OCI-LY7 (cell line): ENCODE measurements around the gene HMGA1. TPM values are rescaled to one million over a fixed set of nuclear protein-coding genes. Genes with fewer than 3 reads are reported as not detected.

Source experiments
- BruUV-seq: library from RNA; stranded (reverse); fragments of 400-500 nt; replicated peaks from 2 replicates; lab custom pipeline; 2021; lab: Mats Ljungman, UMichigan
- CTCF ChIA-PET: fragments of 300-600 bp; sonication (Branson Sonifier 250); formaldehyde crosslinking; loops from one replicate; lab custom pipeline; 2022; ENCODE audit warnings: antibody characterized with exemption; ENCODE audit not compliant: unreplicated experiment; lab: Charles Lee
- POLR2A ChIA-PET: fragments of 300-600 bp; sonication (Branson Sonifier 250); formaldehyde crosslinking; loops from one replicate; lab custom pipeline; 2022; ENCODE audit warnings: antibody characterized with exemption; lab: Charles Lee
- DNase-seq: peaks from one replicate; pipeline ENCODE4 v3.0.0-alpha.2; 2015; ENCODE audit warnings: low spot score
- H2AFZ ChIP-seq: fragments of 200-600 bp; sonication (generic), shearing (Covaris generic); 2 replicates; pipeline ENCODE4 v1.6.1; 2014; ENCODE audit warnings: mild to moderate bottlenecking, antibody characterized with exemption, low read length, moderate library complexity
- H3K27ac ChIP-seq: fragments of 200-600 bp; sonication (generic); 2 replicates; pipeline ENCODE4 v1.5.1; 2014; ENCODE audit warnings: mixed run types, low read depth, mild to moderate bottlenecking, moderate library complexity, low read length, inconsistent platforms; ENCODE audit not compliant: poor library complexity, severe bottlenecking
- H3K36me3 ChIP-seq: fragments of 200-600 bp; sonication (generic); 2 replicates; pipeline ENCODE4 v1.6.1; 2014; ENCODE audit warnings: mild to moderate bottlenecking, antibody characterized with exemption, low read length, moderate library complexity, mixed read lengths; ENCODE audit not compliant: insufficient read depth
- H3K4me1 ChIP-seq: fragments of 200-600 bp; sonication (generic); 2 replicates; pipeline ENCODE4 v1.5.1; 2014; ENCODE audit warnings: mild to moderate bottlenecking, low read length; ENCODE audit not compliant: insufficient read depth, poor library complexity, severe bottlenecking
- H3K4me2 ChIP-seq: fragments of 200-600 bp; sonication (generic); 2 replicates; pipeline ENCODE4 v1.6.1; 2014; ENCODE audit warnings: mild to moderate bottlenecking, low read length
- H3K4me3 ChIP-seq: fragments of 200-600 bp; sonication (generic); 2 replicates; pipeline ENCODE4 v1.5.1; 2014; ENCODE audit warnings: mild to moderate bottlenecking, low read depth, low read length; ENCODE audit not compliant: poor library complexity, severe bottlenecking
- H3K79me2 ChIP-seq: fragments of 200-600 bp; sonication (generic); 2 replicates; pipeline ENCODE4 v1.6.1; 2016; ENCODE audit warnings: low read depth, mild to moderate bottlenecking, low read length, moderate library complexity, mixed read lengths; ENCODE audit not compliant: insufficient read depth
- H3K9me2 ChIP-seq: fragments of 200-600 bp; sonication (generic); 2 replicates; pipeline ENCODE4 v1.6.1; 2016; ENCODE audit warnings: mild to moderate bottlenecking, low read length, mixed read lengths; ENCODE audit not compliant: insufficient read depth
- H3K9me3 ChIP-seq: fragments of 200-600 bp; sonication (generic); 2 replicates; pipeline ENCODE4 v1.6.1; 2014; ENCODE audit warnings: mild to moderate bottlenecking, mixed run types, low read length, mixed read lengths
- H4K20me1 ChIP-seq: fragments of 200-600 bp; sonication (generic); 2 replicates; pipeline ENCODE4 v1.6.1; 2014; ENCODE audit warnings: mild to moderate bottlenecking, antibody characterized with exemption, low read length, moderate library complexity, mixed read lengths; ENCODE audit not compliant: insufficient read depth
- EZH2phosphoT487 ChIP-seq: fragments of 200-600 bp; sonication (generic); IDR thresholded peaks from 2 replicates; pipeline ENCODE4 v1.6.1; 2018; ENCODE audit warnings: low read depth, borderline replicate concordance, mild to moderate bottlenecking, mixed run types, antibody characterized with exemption, low read length, moderate library complexity, mixed read lengths
- intact Hi-C: fragments of 100-400 bp; cut with micrococcal nuclease; formaldehyde crosslinking; loops from one replicate; pipeline ENCODE4 v1.10.0; 2022; ENCODE audit not compliant: unreplicated experiment
- total RNA-seq, 2 experiments: library from RNA; depleted of rRNA in 1 of 2; stranded (reverse); fragments of >200 nt in 1 of 2; shearing (Covaris generic) in 1 of 2; gene quantifications; 2 replicates each; pipeline ENCODE4 v1.2.3, GENCODE V29; 2014 to 2022
- TF ChIP-seq, protein P1 (sequence below): fragments of 200-600 bp; sonication (generic); conservative IDR thresholded peaks from 2 replicates; pipeline ENCODE4 v1.5.1; 2014; ENCODE audit warnings: mild to moderate bottlenecking, antibody characterized with exemption, low read length, moderate library complexity, mixed read lengths

HMGA1 gene
- total RNA-seq, 2 experiments from 2014 or later: 435 to 764 TPM

DNA sequence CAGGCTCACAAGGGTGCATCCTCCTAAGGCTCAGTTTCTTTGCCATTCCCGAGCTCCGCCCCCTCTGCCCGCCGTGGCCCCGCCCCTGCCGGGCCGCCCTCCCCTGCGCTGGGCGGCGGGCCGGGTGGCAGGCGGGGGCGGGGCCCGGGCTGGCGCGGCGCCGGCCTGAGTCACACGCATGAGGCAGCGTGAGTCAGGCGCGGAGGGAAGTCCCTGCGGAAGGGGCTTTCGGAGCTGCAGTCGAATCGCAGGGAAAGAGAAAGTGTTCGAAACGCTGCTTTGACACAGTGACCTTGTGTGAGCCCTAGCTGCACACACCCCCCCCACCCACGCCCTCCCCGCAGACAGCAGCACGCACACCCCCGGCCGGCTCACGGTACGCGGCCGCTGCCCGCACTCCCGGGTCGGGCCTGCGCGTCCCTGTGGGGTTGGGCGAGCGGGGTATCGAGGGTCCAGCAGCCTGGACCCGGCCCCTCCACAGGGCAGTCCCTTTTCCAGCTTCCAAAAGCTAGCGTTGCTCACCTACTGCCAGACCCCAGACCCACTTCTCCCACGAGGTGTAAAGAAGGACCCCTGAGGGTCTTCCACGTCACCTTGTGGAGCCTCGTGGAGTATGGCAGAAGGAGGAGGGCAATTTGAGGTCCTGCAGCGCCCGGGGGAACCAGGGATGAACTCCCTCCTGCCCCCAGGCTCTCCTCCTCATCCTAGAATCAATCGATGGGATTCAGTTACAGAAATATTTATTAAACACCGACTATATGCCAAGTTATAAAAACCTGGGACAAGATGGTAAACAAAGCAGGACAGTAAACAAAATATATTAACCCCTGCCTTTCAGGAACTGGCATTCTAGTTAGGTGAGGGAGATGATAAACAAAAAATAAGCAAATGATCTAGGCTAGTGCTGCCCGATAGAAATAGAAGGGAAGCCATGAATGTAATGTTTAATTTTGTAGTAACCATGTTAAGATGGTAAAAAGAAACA is 12.4 kb upstream of the HMGA1 start:
- DNase-seq: peak; percentile 91
- no peak for TF ChIP-seq EZH2phosphoT487
- TF ChIP-seq, protein P1, sequence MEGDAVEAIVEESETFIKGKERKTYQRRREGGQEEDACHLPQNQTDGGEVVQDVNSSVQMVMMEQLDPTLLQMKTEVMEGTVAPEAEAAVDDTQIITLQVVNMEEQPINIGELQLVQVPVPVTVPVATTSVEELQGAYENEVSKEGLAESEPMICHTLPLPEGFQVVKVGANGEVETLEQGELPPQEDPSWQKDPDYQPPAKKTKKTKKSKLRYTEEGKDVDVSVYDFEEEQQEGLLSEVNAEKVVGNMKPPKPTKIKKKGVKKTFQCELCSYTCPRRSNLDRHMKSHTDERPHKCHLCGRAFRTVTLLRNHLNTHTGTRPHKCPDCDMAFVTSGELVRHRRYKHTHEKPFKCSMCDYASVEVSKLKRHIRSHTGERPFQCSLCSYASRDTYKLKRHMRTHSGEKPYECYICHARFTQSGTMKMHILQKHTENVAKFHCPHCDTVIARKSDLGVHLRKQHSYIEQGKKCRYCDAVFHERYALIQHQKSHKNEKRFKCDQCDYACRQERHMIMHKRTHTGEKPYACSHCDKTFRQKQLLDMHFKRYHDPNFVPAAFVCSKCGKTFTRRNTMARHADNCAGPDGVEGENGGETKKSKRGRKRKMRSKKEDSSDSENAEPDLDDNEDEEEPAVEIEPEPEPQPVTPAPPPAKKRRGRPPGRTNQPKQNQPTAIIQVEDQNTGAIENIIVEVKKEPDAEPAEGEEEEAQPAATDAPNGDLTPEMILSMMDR: no peak
- Histone ChIP-seq H2AFZ (peak overlapping the region; percentile 83), H3K27ac (peak overlapping the region; percentile 56), H3K36me3 (no peaks in the 10 kb centered on the region), H3K79me2 (no peaks in the 10 kb centered on the region), H3K9me2 (no peaks in the 10 kb centered on the region), H4K20me1 (no peaks in the 10 kb centered on the region), H3K9me3 (no peaks in the 10 kb centered on the region), H3K4me3 (peak overlapping the region; percentile 69), H3K4me1 (peaks cover 37% of the 10 kb centered on the region), H3K4me2 (peak overlapping the region; percentile 84)
- POLR2A ChIA-PET: interaction anchor here (0.6 to 1.7 kb wide), 4 partner anchors 9 to 674 kb away, joined by 3 to 11 read pairs (median 4); partner anchors contain the start of gene HMGA1
- BruUV-seq: TSS peak; percentile 82
- CTCF ChIA-PET: interaction anchor here (0.6 to 0.7 kb wide), 2 partner anchors 13 to 60 kb away, joined by 3 to 5 read pairs; partner anchors contain the start of gene HMGA1
- intact Hi-C loops: no loop called here

DNA sequence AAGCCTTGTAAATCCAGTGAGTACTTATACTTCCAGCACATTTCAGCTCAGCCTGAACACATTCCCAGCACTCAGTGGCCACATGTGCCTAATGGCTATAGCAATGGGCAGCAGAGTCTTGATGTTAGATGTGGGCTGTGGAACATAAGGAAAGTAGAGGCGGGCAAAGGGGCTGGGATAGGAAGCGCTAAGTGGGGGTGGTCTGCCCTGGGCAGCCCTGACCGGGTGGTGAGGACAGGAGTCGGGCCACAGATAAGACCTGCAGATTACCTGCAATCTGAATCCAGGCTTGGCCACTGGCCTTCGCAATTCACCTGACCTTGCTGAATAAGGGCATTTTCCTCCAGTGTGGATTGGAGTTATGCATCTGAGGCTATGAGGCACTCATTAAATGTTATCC is 11.1 kb upstream of the HMGA1 start:
- CTCF ChIA-PET: no interaction called here
- Histone ChIP-seq H4K20me1 (no peaks in the 10 kb centered on the region), H3K27ac (no peak overlapping the region), H2AFZ (no peak overlapping the region), H3K79me2 (no peaks in the 10 kb centered on the region), H3K9me2 (no peaks in the 10 kb centered on the region), H3K4me1 (peaks cover 38% of the 10 kb centered on the region), H3K4me3 (no peak overlapping the region), H3K4me2 (no peak overlapping the region), H3K9me3 (no peaks in the 10 kb centered on the region), H3K36me3 (no peaks in the 10 kb centered on the region)
- POLR2A ChIA-PET: interaction anchor here (1.4 kb wide), 1 partner anchor 11 kb away, joined by 4 read pairs; the partner anchor contains the start of gene HMGA1
- no peak for DNase-seq
- no TSS peak for BruUV-seq
- intact Hi-C loops: no loop called here
- no peak for TF ChIP-seq EZH2phosphoT487
- TF ChIP-seq, protein P1: no peak
